SJSA1 (cell line): ENCODE measurements around the gene DGCR8. TPM values are rescaled to one million over a fixed set of nuclear protein-coding genes. Genes with fewer than 3 reads are reported as not detected.

Experiments used
- DNase-seq, 2 experiments: peaks; one replicate each; pipeline ENCODE4 v3.0.0-alpha.2; 2015 to 2020; ENCODE audit warnings: low spot score in 2 of 2, low read depth in 1 of 2
- H3K27ac ChIP-seq: fragments of 250-450 bp; sonication (Bioruptor Pico); 2 replicates; pipeline ENCODE4 v1.5.1; 2020; ENCODE audit warnings: mild to moderate bottlenecking, moderate library complexity
- H3K27me3 ChIP-seq: fragments of 250-450 bp; sonication (Bioruptor Pico); replicated peaks from 2 replicates; pipeline ENCODE4 v1.5.1; 2020; ENCODE audit warnings: mild to moderate bottlenecking, moderate library complexity
- H3K36me3 ChIP-seq: fragments of 250-450 bp; sonication (Bioruptor Pico); 2 replicates; pipeline ENCODE4 v1.5.1; 2020; ENCODE audit warnings: mild to moderate bottlenecking
- H3K4me1 ChIP-seq: fragments of 250-450 bp; sonication (Bioruptor Pico); replicated peaks from 2 replicates; pipeline ENCODE4 v1.6.1; 2021; ENCODE audit warnings: mild to moderate bottlenecking
- H3K4me3 ChIP-seq: fragments of 250-450 bp; sonication (Bioruptor Pico); 2 replicates; pipeline ENCODE4 v1.5.1; 2020; ENCODE audit warnings: mild to moderate bottlenecking
- H3K9me3 ChIP-seq: fragments of 250-450 bp; sonication (Bioruptor Pico); replicated peaks from 2 replicates; pipeline ENCODE4 v1.5.1; 2020; ENCODE audit warnings: mild to moderate bottlenecking
- total RNA-seq: library from RNA; depleted of rRNA; stranded (reverse); fragments of >200 nt; shearing (Covaris generic); gene quantifications from 2 replicates; pipeline ENCODE4 v1.2.3, GENCODE V29; 2014

Gene DGCR8
- total RNA-seq, 1 experiment from 2014 or later = 24.8 TPM

DNA sequence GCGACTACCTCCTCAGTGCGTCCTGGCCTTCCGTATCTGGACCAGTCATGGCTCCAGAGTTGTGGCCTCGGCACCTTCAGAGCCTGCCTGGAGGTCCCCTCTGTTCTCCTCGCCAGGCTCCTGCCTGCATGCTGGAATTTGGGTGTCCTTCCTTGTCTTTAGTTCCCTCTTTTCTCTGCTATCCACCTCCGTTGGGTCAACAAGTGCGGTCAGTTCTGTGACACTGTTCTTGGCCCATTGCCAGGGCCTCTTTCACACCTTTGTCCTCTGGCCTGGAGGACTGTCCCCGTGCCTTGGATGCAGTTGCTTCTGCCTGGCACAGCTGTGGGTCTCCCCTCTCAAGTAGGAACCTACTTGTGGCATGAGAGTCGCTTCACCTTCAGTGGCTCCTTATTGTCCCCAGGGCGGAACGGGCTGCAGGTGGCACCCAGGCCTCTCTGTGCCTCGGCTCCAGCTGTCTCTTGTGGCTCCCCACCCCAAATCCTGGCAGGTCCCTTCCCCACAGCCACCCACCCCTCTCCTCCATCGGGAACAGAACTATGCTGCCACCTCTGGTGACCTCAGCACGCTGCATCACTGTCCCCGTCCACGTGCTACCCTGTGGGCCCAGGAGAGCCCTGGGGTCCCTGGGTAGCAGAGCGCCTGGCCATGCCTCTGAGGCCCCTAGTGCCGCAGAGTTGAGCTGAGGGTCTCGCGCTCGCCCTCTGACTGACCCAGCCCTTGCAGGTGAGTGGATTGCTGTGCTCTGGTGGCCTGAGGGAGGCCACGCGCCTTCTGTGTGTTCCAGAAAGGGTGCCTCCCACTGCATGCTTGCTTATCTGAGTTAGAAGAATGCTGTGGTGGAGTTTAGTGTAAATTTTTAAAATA lies 4.7 kb downstream of the DGCR8 start:
- no peaks in the 10 kb centered on the region for H3K9me3 ChIP-seq
- H3K4me1 ChIP-seq = peaks cover 18% of the 10 kb centered on the region
- DNase-seq = no peak
- H3K27me3 ChIP-seq = no peaks in the 10 kb centered on the region
- H3K36me3 ChIP-seq = peaks cover 96% of the 10 kb centered on the region
- H3K4me3 ChIP-seq = no peak overlapping the region
- no peak overlapping the region for H3K27ac ChIP-seq

GRCh38 chr22:20085651-20086050 lies 5.6 kb downstream of the DGCR8 start:
- no peaks in the 10 kb centered on the region for H3K9me3 ChIP-seq
- no peak for DNase-seq
- peaks cover 99% of the 10 kb centered on the region for H3K36me3 ChIP-seq
- H3K27me3 ChIP-seq = no peaks in the 10 kb centered on the region
- peaks cover 18% of the 10 kb centered on the region for H3K4me1 ChIP-seq
- H3K4me3 ChIP-seq = no peak overlapping the region
- H3K27ac ChIP-seq = no peak overlapping the region

- H3K36me3 ChIP-seq = peaks cover 99% of the 10 kb centered on the region
Observed at GRCh38 chr22:20086101-20086599, 6.1 kb downstream of the DGCR8 start.

GRCh38 chr22:20086763-20087162 lies 6.7 kb downstream of the DGCR8 start:
- peaks cover 99% of the 10 kb centered on the region for H3K36me3 ChIP-seq
- no peak overlapping the region for H3K4me3 ChIP-seq
- H3K9me3 ChIP-seq = no peaks in the 10 kb centered on the region
- peaks cover 11% of the 10 kb centered on the region for H3K4me1 ChIP-seq
- H3K27me3 ChIP-seq = no peaks in the 10 kb centered on the region
- DNase-seq = no peak
- no peak overlapping the region for H3K27ac ChIP-seq

More at GRCh38 chr22:20086101-20086599, 6.1 kb downstream of the DGCR8 start:
- H3K4me3 ChIP-seq = no peak overlapping the region
- H3K4me1 ChIP-seq = peaks cover 17% of the 10 kb centered on the region
- no peak overlapping the region for H3K27ac ChIP-seq
- no peak for DNase-seq
- no peaks in the 10 kb centered on the region for H3K9me3 ChIP-seq
- no peaks in the 10 kb centered on the region for H3K27me3 ChIP-seq

DNA sequence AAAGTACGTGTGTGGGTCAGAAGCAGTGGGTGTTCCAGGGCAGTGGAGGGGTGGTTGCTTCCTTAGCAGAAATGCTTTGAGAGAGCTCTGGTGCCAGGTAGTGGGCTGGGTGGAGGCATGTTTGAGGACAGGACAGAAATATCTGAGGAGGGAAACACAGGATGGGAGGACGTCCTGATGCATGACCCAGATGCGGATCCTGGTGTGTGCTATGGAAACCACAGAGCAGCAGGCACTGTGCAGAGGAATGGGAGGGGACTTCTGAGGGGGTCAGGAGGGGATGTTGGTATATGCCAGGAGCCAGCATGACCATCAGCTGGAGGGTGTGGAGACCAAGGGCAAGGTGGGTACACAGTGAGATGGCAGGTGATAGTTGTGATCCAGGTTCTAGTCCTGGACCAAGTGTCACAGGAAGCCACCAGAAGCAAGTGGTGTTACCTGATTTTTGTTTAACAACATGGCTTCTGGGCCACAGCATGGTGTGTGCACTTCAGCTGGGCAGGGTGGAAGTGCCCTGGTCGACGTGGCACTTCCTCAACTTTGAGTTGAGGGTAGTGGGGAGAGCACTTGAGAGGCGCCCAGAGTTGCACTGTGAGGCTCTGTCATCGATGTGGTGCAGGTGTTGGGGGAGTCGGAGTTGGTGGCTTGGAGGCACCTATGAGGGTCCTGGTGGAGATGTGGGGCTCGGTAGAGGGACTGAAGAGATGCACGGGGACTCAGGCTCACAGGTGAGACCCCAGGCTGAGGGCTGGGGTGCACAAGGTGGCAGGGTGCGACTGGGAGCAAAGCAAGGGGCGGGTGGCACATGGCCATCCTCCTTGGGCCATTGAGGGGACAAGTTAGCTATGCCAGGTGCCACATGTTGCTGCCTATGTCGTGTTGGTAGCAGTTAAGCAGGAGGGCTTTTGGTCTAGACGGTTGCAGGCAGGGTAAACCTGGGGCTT lies 7.5 kb downstream of the DGCR8 start:
- Histone ChIP-seq H3K4me1 (peaks cover 4% of the 10 kb centered on the region; the same call in 1 of the 2 replicates), H3K9me3 (no peaks in the 10 kb centered on the region), H3K4me3 (no peak overlapping the region), H3K27ac (no peak overlapping the region), H3K36me3 (peaks cover 99% of the 10 kb centered on the region), H3K27me3 (no peaks in the 10 kb centered on the region)
- DNase-seq = no peak

DNA sequence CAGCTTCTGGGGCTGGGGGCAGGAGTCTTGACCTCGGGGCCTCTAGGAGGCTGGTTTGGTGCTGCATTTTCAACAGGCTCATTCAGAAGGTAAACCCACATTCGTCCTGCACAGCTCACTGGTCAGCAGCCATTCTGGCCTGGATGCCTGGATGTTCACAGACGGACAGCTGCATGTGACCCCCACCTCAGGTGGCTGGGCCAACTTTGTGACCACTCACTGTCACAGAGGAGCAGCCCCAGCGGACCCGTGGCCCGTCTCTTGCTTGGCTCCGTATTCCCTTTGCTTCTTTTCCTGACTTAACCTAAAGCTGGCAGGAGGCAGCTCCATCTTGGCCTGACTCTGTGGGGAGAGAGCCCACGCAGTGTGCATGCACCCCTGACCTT lies 8.2 kb downstream of the DGCR8 start:
- H3K36me3 ChIP-seq = peaks cover 99% of the 10 kb centered on the region
- no peak for DNase-seq

DNA sequence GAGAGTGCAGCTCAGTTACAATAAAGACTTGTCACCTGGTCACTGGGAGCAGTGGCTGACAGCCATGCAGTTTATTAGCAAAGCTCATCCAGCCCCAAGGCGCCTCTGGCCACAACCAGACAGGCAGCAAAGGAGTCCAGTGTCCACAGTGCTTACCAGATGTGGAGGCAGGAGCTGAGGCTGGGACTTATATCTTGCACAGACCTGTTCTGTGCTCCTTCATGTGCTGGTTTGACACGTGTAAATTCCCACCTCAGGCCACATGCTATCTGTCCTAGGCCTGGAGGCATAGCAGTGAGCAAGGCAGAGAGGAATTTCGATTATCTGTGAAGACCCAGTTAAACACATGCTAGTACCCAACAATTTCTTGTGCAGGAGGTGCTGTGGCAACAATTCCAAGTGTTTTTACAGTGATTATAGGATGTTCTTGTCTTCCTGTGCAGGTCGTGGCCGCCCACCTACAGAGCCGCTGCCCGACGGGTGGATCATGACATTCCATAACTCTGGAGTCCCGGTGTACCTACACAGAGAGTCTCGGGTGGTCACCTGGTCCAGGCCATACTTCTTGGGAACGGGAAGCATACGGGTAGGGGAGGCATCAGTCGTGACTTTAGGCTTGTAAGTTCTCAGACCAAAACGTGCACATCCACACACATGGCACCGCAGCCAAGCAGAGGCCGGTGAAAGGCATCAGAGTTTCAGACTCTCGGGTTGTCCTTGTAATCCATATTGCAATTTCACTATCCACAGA lies 9.4 kb downstream of the DGCR8 start:
- no peak overlapping the region for H3K4me3 ChIP-seq
- no peaks in the 10 kb centered on the region for H3K4me1 ChIP-seq
- H3K27me3 ChIP-seq = no peaks in the 10 kb centered on the region
- DNase-seq = no peak
- H3K27ac ChIP-seq = no peak overlapping the region
- H3K9me3 ChIP-seq = no peaks in the 10 kb centered on the region
- peaks cover 100% of the 10 kb centered on the region for H3K36me3 ChIP-seq

More for the DNA sequence above, 8.2 kb downstream of the DGCR8 start:
- no peaks in the 10 kb centered on the region for H3K27me3 ChIP-seq
- no peaks in the 10 kb centered on the region for H3K4me1 ChIP-seq
- no peaks in the 10 kb centered on the region for H3K9me3 ChIP-seq
- H3K27ac ChIP-seq = no peak overlapping the region
- no peak overlapping the region for H3K4me3 ChIP-seq

DNA sequence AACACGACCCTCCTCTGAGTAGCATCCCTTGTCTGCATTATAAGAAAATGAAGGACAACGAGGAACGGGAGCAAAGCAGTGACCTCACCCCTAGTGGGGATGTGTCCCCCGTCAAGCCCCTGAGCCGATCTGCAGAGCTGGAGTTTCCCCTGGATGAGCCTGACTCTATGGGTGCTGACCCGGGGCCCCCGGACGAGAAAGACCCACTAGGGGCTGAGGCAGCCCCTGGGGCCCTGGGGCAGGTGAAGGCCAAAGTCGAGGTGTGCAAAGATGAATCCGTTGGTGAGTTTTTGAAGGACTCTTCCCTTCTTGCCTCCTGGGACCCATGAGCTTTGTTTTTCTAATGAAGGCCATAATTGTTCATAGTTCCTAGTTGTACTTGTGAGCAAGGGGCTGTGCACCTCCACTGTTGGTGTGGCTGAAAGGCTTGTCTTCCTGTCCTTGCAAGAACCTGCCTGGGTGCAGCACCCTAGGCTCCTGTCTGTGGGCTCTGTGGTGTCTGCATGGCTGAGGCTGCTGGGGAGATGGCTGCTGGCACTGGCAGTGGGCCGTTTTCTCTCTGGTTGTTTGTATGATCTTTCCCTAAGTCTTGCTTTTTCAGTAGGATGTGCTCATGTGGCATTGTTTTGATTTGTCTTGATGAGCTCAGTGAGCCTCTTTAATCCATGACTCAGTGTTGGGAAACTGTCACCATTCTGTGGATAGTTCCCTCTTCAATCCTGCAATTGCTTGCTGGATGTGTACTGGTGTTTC lies 10.1 kb downstream of the DGCR8 start:
- H3K27ac ChIP-seq = no peak overlapping the region
- H3K4me3 ChIP-seq = no peak overlapping the region
- peaks cover 100% of the 10 kb centered on the region for H3K36me3 ChIP-seq
- no peaks in the 10 kb centered on the region for H3K4me1 ChIP-seq
- no peak for DNase-seq
- H3K27me3 ChIP-seq = no peaks in the 10 kb centered on the region
- H3K9me3 ChIP-seq = no peaks in the 10 kb centered on the region

DNA sequence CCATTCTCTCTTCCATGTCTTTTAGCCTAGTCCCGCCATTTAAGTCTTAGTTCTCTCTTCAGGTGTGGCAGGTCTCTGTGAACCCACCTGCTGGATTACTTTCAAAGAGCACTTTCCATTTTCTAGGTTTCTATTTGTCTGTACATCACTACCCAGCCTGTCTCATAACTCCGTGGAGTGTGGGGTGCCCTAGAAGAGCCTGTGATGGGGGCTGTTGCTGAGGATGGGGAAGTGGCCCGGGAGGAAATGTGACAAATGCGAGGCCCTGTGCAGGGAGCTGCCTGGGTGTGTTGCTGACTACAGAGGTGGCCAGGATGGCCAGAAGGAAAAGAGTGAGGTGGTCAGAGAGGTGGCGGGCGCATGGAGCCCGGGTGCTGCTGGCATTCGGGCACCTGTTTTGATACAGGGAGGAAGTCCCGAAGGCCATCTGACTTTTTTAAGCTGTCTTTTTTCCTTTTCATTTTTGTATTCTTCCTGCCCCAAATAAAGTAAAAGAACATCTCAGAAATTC lies 10.7 kb downstream of the DGCR8 start:
- Histone ChIP-seq H3K27me3 (no peaks in the 10 kb centered on the region), H3K36me3 (peaks cover 100% of the 10 kb centered on the region), H3K4me1 (no peaks in the 10 kb centered on the region), H3K4me3 (no peak overlapping the region), H3K9me3 (no peaks in the 10 kb centered on the region; the same call in 1 of the 2 replicates), H3K27ac (no peak overlapping the region)
- DNase-seq = no peak

DNA sequence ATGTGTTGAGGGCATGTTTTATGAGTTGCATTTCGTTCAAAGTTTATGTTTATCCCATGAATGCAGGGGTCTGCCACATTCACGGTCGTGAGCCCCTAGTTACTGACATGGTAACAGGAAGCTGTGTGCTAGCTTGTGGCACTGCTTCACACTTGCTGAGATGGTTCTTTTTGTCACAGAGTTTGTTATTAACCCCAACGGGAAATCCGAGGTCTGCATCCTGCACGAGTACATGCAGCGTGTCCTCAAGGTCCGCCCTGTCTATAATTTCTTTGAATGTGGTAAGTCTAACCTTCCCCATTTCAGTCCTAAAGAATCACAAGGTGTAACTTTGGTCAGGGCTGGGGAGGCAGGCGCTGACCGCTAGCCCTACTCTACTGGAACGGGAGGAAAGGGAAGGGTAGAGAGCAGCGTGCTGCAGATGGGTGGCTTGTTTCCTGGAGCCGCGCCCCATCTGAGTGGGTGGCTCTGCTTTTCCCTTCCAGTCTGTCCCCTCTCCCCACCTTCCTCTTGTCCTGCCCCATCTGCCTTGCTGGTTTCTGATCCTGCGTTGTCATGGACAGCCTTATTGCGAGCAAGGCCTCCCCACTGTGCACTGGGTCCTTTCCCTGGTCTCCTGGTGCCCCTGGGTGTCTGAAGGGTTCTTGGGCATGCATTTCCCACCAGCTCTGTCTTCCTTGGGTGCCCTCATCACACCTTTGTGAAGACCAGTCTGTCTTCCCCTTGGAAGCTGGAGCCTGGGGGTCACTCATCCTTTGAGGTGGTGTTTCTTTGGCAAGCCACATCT lies 11.8 kb downstream of the DGCR8 start:
- Histone ChIP-seq H3K9me3 (no peaks in the 10 kb centered on the region; the same call in 1 of the 2 replicates), H3K4me3 (no peak overlapping the region), H3K27ac (no peak overlapping the region), H3K36me3 (peaks cover 100% of the 10 kb centered on the region), H3K4me1 (no peaks in the 10 kb centered on the region), H3K27me3 (no peaks in the 10 kb centered on the region)
- no peak for DNase-seq

DNA sequence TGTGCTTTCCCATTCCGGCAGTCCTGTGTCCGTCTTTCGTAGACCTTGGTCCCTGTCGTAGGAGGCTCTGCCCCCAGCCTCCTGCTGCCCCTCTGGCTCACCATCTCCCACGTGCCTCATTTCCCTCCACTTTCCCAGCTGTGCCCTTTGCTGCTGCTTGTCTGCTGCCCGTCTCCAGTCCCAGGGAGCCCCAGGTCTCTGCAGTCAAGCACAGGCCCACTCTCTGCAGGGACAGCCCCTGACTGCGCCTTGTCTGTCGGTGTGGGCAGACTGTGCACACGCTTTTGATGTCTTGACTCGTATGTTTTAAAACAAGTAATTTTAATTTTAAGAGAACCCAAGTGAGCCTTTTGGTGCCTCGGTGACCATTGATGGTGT lies 12.4 kb downstream of the DGCR8 start:
- H3K4me3 ChIP-seq = no peak overlapping the region
- no peak overlapping the region for H3K27ac ChIP-seq
- H3K4me1 ChIP-seq = no peaks in the 10 kb centered on the region
- no peaks in the 10 kb centered on the region; the same call in 1 of the 2 replicates for H3K9me3 ChIP-seq
- peaks cover 100% of the 10 kb centered on the region for H3K36me3 ChIP-seq
- H3K27me3 ChIP-seq = no peaks in the 10 kb centered on the region
- no peak for DNase-seq
